ENCODE results near the gene C1QTNF2.

The C1QTNF2 gene, protein sequence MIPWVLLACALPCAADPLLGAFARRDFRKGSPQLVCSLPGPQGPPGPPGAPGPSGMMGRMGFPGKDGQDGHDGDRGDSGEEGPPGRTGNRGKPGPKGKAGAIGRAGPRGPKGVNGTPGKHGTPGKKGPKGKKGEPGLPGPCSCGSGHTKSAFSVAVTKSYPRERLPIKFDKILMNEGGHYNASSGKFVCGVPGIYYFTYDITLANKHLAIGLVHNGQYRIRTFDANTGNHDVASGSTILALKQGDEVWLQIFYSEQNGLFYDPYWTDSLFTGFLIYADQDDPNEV

DNA sequence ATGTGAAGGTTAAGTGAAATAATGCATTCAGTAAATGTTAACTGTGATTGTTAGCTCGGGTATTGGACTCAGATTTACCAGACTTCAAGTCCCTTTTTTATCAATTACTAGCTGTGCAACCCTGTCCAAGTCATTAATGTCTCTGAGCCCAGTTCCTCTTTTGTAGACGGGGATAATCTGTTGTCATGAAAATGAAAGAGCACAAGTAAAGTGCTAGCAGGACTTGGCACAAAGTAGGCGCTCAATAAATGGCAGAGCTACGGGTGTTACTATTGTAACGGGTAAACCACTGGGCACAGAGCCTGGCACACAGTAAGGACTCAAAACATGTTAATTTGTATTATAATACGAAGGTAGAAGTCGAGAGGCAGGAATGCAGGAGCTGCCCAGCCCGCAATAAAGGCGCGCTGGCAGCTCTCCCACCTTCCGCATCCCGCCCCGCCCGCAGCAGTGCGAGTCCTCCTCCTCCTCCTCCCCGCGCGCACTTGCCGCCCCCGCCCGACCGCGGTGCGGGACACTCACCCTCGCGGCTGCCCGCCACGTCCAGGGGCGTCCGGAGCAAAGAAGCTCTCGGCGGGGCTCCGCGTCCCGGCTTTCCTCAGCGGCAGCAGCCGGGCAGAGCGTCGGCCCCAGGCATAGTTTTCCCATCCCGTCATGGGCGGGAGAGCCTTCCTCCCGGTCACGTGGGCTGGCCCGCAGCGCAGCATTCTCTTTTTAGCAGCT, at the start of gene C1QTNF2:
Gene C1QTNF2, minus strand, starts transcription at position 637 of the 723 bp plus-strand sequence. CDS start 15,615 bp downstream, outside the sequence.
- Histone ChIP-seq H3K4me3 (peak within 1 kb of the TSS; percentile 35 to 55 (median 44)), H3K27ac (peak within 1 kb of the TSS in 10 of 21 experiments; percentile 10 to 68 (median 46))

DNA sequence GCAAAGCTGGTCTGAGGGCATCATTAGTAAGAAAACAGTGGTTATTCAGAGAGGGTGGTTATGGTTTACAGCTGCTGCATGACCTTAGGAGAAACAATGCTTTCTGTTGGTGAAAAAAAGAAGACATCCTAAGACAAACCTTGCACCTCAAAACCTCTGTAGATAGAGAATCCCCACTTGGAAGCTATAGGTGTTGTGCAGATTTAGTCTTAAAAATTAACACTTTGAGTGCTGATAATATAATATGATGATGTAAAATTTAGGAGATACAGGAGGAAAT, 49.8 kb upstream of the C1QTNF2 start:
- Histone ChIP-seq H3K27ac (peak overlapping the region in 8 of 21 experiments; percentile 81 to 91 (median 88)), H3K4me3 (no peak overlapping the region)

DNA sequence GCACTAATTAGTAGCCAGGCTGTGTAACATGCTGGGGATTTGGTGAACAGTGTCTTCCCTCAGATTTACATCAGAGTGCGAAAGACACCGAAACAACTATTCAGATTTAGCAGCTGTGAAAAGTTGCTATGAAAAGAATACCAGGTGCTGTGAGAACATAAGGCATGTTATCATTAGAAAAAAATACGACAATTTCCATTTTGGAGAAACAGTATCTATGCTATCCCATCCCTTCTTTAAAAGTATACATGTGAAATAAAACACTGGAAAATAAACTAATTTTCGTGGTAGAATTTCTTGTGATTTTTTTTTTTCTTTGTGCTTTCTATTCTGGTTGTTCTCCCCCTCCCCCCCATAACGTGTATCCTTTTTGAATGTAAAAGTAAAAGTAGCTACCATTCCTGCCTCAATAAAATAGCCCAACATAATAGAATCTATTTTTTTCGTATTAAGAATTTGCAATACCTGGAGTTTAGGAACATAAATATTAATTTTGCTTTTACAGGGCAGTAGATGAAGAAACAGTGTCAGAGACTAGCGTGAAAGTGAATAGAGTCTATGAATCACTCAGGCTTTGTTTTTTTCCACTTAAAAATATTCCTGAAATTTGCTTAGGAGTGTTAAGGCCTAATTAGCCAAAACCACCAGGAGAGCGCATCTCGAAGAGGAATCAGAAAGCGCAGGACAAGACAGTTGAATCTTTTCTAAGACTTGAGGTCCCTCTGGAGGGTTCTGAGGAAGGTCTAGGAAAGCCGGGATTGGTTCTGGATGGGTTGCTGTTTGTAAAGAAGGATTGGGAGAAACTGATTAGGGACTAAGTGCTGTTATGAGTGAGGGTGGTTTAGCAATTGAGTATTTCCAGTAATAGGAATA, 49.3 kb upstream of the C1QTNF2 start:
- H3K27ac ChIP-seq: peak overlapping the region in 20 of 21 experiments; percentile 72 to 91 (median 87)
- H3K4me3 ChIP-seq: peak overlapping the region; percentile 70 to 90 (median 81)

DNA sequence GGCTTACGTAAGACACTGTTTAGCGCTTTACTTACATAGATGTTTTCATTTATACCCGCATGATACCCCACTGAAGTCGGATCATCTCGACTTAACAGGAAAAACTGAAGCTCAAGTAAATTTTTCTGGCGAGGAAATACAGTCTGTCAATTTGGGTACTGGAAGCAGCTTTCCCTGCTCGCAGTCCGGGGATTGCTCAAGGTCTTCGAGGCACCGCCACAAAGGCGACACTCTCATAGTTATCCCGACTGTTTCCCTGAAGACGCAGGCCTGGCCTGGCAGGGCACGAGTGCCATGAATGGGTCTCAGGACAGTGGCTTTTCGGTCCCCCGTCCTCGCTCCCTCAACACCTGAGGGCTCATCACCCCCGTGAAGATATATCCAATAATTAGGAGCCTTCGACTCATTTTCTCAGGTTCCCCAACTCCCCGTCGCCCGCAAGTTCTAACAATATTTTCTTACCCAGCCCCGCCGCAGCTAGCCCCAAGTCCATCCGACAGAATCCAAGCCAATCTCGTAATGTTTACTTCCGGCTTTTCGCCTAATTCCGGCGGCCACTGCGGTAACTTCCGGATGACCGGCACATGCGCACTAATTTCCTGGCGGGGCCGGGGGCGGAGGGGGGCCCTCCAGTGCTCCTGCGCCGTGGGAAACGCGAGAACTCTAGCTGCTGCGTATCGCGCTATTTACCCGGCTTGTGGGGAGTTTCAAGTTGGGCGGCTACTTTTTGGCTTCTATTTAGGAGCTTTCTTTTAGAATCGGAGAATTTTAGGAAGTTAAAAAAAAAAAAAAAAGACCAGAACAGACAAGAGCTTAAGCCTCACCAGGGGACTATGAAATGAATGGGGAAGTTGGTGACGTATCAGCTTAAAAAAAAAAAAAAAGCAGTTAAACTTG, 48.4 kb upstream of the C1QTNF2 start, which contains the start of gene SLU7:
Gene SLU7, minus strand, starts transcription at position 521 of the 897 bp plus-strand sequence. CDS start 3,787 bp downstream, outside the sequence.
- peak within 1 kb of the TSS; percentile 27 to 91 (median 87) for H3K27ac ChIP-seq
- peak within 1 kb of the TSS; percentile 70 to 90 (median 81) for H3K4me3 ChIP-seq

DNA sequence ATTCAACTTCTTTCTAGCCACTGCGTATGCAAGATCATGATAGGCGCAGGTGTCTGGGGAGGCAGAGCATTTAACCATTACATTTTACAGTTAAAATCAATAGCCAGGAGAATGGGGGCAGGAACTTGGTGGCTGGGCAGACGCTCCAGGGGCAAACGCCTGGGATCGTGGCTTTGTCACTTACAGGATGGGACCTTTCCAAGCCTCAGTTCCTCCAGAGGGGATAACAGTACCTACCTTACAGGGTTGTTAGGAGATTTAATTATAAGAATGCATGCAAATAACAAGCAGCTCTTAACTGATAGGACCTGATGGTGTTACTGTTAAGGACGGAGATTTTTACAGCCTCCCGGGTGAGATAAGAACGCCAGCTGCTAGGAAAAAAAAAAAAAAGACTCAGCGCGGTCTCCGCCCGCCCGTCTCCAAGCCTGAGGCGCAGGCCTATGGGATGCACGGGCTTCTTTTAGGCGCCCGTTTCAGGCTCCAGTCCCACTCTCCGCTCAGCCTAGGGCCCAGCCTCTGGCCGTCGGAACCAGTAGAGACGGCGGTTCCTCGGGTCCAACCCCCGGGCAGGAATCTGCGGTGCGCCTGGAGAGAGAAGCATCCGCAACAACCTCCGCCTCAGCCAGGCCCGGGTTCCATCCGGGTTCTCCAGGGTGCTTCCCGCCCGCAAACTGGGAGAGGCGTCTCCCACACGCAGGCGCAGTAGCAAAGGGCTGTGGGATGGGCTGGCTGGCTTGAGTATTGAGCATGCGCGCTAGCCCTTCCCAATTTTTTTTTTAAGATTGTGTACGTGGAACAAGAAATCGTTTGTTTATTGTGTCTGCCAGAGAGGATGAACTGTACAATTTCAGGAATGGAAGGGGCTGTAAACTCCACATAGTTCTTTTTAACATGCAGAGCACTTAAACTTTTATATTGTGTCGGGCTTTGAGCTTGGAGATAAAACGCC, 29.3 kb upstream of the C1QTNF2 start, which contains the start of gene FAM200C:
Gene FAM200C, minus strand, starts transcription at position 653 of the 952 bp plus-strand sequence. CDS start 4,564 bp downstream, outside the sequence.
- peak within 1 kb of the TSS; percentile 55 to 93 (median 85) for H3K27ac ChIP-seq
- H3K4me3 ChIP-seq: peak within 1 kb of the TSS; percentile 44 to 80 (median 59)

DNA sequence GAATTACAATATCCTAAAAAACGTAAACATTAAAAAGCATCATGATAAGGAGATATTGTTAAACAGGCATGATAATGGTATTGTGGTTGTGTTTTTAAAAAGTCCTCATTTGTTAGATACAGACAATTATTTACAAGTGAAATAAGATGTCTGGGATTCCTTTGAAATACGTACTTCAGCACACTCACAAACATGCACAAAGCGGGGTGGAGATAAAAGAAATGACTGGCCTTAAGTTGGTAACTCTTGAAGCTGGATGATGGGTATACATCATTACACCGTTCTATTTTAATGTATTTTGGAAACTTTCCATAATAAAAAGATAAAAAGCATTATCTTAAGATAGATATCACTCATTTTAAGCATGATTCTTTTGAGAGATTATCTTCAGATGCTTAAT, 28.4 kb upstream of the C1QTNF2 start:
- H3K27ac ChIP-seq: peak overlapping the region in 5 of 21 experiments; percentile 78 to 93 (median 85)
- H3K4me3 ChIP-seq: peak overlapping the region in 6 of 7 experiments; percentile 44 to 80 (median 58)

DNA sequence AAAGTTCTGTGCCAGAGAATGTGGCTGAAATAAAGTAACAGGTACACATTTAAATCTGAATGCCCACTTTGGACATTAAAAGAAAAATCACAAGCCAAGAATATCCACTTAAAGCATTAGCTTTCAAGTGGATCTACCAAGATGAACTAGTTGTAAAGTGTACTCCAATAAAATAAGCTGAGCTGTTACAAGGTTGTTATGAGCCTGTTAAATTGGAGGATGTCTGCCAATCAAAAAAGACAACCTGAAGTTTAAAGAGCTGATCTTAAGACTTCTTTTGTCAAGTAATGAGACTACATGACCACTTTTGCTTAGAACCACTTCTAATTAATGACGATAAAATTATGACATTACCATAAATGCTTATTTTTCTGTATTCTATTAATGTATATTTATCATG, 27.1 kb upstream of the C1QTNF2 start:
- H3K27ac ChIP-seq: no peak overlapping the region
- no peak overlapping the region for H3K4me3 ChIP-seq

DNA sequence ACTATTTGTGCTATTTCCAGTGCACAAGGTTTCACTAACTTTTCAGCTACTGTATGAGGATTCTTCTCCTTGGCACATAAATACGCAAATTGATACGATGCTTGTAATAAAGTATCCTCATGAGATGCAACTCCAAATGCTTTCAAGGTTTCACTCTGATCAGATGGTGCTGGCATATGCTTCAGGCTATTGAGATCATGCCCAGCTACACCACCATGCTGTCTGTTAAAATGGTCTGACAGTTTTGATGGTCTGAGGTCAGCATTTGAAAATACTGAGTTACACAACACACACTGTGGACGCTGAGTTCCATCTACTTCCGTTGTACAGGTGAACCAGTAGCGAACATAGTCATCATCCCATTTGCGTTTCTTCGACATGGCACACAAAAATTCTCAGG, 24.7 kb upstream of the C1QTNF2 start:
- H3K27ac ChIP-seq: no peak overlapping the region
- H3K4me3 ChIP-seq: no peak overlapping the region

DNA sequence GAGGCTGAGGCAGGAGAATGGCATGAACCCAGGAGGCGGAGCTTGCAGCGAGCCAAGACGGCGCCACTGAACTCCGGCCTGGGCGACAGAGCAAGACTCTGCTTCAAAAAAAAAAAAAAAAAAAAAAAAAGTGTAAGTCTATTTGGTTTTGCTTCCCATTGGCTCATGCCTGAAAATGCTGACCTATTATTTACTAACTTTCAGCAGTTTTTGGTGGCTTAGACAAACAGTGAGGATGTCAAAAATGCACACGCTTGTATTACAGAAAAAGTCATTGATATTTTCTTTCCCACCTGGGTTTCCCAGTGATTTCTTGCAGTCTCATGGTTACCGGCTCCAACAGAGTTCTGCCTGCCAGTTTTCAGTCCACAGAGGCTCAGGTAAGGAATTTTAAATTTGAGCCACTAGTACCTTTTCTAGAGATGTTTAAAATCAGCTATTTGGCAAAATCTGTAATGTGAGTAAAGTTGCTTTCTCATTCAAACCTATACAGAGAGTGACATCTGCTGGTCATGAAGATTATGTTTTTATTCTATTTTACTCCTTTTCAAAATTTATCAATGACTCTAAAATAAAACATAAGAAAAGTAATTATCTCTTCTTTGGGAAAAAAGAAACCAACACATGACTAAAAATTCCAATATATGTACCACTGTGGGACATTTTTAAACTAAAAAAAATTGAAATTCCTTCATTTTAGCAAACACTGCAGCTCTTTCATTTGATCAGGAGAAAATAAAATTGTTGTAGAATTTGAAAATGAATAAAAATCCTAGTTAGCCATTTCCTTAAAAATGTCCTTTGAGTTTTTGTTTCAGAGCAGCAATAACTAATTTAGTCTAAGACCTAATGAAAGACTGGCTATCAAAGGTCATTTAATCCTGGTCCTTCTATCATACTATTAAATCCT, 20.6 kb upstream of the C1QTNF2 start:
- H3K27ac ChIP-seq: no peak overlapping the region
- H3K4me3 ChIP-seq: no peak overlapping the region

DNA sequence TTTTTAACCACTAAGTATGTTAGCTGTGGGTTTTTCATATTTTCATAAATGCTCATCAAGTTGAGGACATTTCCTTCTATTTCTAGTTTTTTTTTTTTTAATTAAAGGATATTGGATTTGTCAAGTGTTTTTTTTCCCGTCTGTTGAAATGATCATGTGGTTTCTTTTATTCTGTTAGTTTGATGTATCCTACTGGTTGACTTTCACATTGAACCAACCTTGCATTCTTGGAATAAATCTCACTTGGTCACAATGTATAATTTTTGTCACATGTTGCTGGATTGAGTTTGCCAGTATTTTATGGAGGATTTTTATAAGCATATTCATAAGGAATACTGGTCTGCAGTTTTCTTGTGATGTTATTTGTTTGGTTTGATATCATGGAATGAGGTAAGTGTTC, 17.0 kb upstream of the C1QTNF2 start:
- Histone ChIP-seq H3K4me3 (no peak overlapping the region), H3K27ac (no peak overlapping the region)

DNA sequence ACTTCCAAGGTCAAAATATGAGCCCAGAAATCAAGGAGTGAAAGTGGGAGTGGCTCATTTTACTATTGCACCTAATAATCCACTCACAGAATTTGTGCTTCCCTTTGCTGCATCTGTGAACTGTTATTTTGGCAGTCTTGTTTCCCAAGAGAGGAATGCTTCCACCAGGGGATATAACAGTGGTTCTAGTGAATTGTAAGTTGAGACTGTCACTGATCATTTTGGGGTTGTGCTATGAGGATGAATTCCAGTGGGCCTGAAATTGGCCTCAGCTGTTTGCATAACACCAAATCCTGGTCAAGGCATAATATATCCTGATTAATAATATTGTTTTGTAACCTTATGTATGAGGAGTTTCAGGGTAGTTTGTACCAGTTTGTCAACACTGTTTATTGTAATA, 15.1 kb upstream of the C1QTNF2 start:
- no peak overlapping the region for H3K4me3 ChIP-seq
- no peak overlapping the region for H3K27ac ChIP-seq

DNA sequence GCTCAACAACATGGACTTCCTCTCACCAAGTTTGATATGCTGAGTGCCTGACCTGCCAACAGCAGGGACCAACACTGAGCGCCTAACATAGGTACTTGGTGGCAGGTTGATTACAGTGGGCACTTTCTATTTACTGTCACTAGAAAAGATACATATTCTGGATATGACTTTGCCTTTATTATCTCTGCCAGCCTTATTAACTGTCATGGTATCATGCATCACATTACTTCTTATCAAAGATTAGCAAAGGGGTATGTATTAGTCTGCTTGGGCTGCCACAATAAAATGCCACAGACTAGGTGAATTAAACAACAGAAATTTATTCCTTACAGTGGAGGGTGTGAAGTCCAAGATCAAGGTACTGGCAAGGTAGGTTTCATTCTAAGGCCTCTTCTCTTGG, 14.3 kb upstream of the C1QTNF2 start:
- Histone ChIP-seq H3K4me3 (no peak overlapping the region), H3K27ac (no peak overlapping the region)

DNA sequence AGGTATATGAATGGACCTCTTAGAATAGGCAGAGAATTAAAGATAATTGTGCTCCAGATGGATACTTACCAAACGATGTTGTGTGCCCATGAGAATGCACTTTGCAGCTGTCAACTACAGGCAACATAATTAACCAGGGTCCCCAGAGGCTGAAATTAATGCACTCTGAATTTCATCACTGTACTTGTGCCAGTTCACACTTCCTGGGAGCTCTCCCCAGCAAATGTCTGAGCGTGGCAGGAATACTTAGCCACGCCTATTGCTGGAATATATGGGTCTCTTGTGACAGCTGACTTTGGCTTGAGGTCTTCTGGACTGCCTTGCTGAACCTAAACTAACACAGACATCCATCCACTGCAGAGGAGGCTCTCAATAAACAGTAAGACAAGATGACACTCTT, 11.9 kb upstream of the C1QTNF2 start:
- Histone ChIP-seq H3K4me3 (no peak overlapping the region), H3K27ac (no peak overlapping the region)

DNA sequence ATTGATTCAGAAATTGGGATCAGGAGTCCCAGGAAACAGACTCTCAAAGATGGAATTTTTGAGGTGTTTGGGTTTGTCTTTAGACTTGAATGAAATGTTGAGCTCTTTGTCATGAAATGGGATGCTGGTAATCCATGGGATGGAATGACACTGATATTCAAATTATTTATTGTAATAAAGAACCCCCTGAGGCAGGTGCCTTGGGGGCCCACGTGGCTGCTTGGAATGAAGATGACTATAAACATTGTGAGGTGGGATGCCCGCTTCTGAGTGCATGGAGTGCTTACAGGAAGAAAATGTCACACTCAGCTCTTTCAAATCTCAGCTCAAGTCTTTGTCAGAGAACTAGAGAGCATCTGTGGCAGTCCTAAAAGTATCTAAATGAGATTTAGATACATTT, 9.6 kb upstream of the C1QTNF2 start:
- Histone ChIP-seq H3K4me3 (no peak overlapping the region), H3K27ac (no peak overlapping the region)

DNA sequence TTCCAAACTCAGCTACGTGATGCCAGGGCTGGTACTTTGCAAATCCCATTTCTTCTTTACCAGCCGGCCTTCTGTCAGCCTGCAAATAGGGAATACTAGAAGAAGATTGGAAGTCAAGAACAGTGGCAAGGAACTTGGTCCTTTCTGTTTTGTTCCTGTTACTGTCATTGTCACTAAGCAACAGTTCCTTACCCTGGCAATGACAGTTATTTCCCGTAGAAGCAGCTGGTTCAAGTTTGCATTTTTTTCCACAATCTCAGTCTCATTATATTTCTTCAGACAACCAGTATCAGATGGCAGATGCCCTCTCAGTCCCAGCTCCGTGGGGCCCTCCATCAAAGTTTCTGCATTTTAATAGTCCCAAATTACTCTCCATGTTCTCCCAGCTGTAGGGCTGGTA, 9.1 kb upstream of the C1QTNF2 start:
- Histone ChIP-seq H3K4me3 (no peak overlapping the region), H3K27ac (peak overlapping the region in 2 of 21 experiments; percentile 22 to 36)

DNA sequence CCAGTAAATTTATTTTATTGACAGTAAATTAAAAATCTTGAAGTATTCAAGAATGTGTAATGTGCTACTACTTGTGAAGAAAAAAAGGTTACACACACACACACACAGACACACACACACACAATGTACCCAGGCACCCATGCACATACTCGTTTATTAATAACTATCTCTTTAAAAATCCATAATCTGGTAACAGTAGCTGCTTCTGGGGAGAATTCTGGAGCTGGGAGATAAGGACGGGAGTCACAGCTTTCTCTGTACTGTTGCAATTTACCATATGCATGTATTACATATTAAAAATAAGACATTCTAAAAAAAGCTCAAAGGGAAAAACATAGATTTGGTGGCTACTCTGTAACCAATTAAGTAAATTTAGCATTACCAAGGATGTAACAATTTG, 7.9 kb upstream of the C1QTNF2 start:
- Histone ChIP-seq H3K27ac (no peak overlapping the region), H3K4me3 (no peak overlapping the region)

DNA sequence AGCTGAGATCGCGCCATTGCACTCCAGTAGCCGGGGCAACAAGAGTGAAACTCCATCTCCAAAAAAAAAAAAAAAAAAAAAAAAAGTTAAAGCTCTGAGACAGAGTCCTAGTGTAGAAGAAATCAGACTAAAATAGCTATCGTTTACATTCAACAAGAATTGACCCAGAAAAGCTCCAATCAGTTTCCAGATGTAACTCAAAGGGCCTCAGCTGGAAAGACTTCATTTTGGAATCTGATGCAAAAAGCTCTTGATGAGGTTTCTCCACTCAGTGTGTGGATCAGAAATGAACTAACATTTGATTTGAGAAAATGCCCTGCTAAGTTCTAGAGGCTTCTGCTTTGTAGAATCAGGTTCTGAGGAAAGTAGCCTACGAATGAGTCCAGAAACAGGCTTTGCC, 7.2 kb upstream of the C1QTNF2 start:
- Histone ChIP-seq H3K27ac (no peak overlapping the region), H3K4me3 (no peak overlapping the region)

Data from skin epidermis (tissue), 12 donors.